Endothelial cell of umbilical vein (primary cell): ENCODE measurements around the gene TTC23L. TPM values are rescaled to one million over a fixed set of nuclear protein-coding genes. Genes with fewer than 3 reads are reported as not detected.

Experiments
- BruUV-seq: library from RNA; stranded (reverse); fragments of 400-500 nt; replicated peaks from 2 replicates; lab custom pipeline; 2021; lab: Mats Ljungman, UMichigan
- CTCF ChIA-PET: fragments of 300-600, 350-600 bp; sonication (Branson Sonifier 250); formaldehyde crosslinking; loops from one replicate; lab custom pipeline; 2021; ENCODE audit warnings: antibody characterized with exemption, inconsistent platforms; lab: Charles Lee
- POLR2A ChIA-PET: fragments of 300-600, 350-600 bp; sonication (Branson Sonifier 250); formaldehyde crosslinking; loops from one replicate; lab custom pipeline; 2021; ENCODE audit warnings: antibody characterized with exemption, inconsistent platforms; lab: Charles Lee
- DNase-seq: peaks from one replicate; pipeline ENCODE4 v3.0.0-alpha.2; 2011; ENCODE audit warnings: low read depth, low spot score
- FAIRE-seq: peaks from 2 replicates; lab custom pipeline; 2011; peaks lifted over from hg19 to GRCh38; lab: Jason Lieb, UNC
- H2AFZ ChIP-seq: 2 replicates; pipeline ENCODE4 v1.6.0; 2012; ENCODE audit warnings: low read depth, low read length, control low read depth, inconsistent platforms
- H3K27ac ChIP-seq: 2 replicates; pipeline ENCODE4 v1.5.1; 2011; ENCODE audit warnings: low read depth, mild to moderate bottlenecking, control low read depth, low read length, moderate library complexity; ENCODE audit not compliant: insufficient read depth
- H3K27me3 ChIP-seq, 2 experiments: 2 replicates each; pipeline versions ENCODE4 v1.6.0 to v1.6.1; 2011; ENCODE audit warnings: low read length in 2 of 2, mixed read lengths in 1 of 2; ENCODE audit not compliant: control insufficient read depth in 2 of 2, insufficient read depth in 2 of 2
- H3K36me3 ChIP-seq, 2 experiments: 2 replicates in 1 of 2; 3 replicates in 1 of 2; pipeline ENCODE4 v1.5.1; 2011; ENCODE audit warnings: low read length in 2 of 2, mild to moderate bottlenecking in 1 of 2, moderate library complexity in 1 of 2; ENCODE audit not compliant: control insufficient read depth in 2 of 2, insufficient read depth in 2 of 2; ENCODE audit errors: extremely low read depth in 1 of 2
- H3K4me1 ChIP-seq: 3 replicates; pipeline ENCODE4 v1.5.1; 2011; ENCODE audit warnings: mild to moderate bottlenecking, low read length; ENCODE audit not compliant: control insufficient read depth, insufficient read depth; ENCODE audit errors: extremely low read depth
- H3K4me2 ChIP-seq: 2 replicates; pipeline ENCODE4 v1.6.1; 2011; ENCODE audit warnings: low read length, control low read depth, mixed read lengths; ENCODE audit not compliant: insufficient read depth
- H3K4me3 ChIP-seq, 3 experiments: fragments of 200-600 bp in 1 of 3; sonication (generic), shearing (Covaris generic) in 1 of 3; replicated peaks in 1 of 3; 2 replicates each; pipeline ENCODE4 v1.5.1; 2011 to 2016; ENCODE audit warnings: control low read depth in 3 of 3, low read length in 3 of 3, mild to moderate bottlenecking in 2 of 3, inconsistent platforms in 1 of 3, low read depth in 1 of 3, moderate library complexity in 1 of 3; ENCODE audit not compliant: insufficient read depth in 1 of 3
- H3K79me2 ChIP-seq: 2 replicates; pipeline ENCODE4 v1.6.0; 2012; ENCODE audit warnings: low read length, inconsistent platforms; ENCODE audit not compliant: control insufficient read depth, insufficient read depth
- H3K9ac ChIP-seq: replicated peaks from 2 replicates; pipeline ENCODE3; 2011; ENCODE audit warnings: low read length, control low read depth; ENCODE audit not compliant: insufficient read depth; ENCODE audit errors: extremely low read depth
- H3K9me1 ChIP-seq: replicated peaks from 3 replicates; pipeline ENCODE4 v1.6.0; 2011; ENCODE audit warnings: mild to moderate bottlenecking, low read length; ENCODE audit not compliant: control insufficient read depth, insufficient read depth; ENCODE audit errors: extremely low read depth
- H3K9me3 ChIP-seq: replicated peaks from 2 replicates; pipeline ENCODE4 v1.5.1; 2012; ENCODE audit warnings: low read length, inconsistent platforms; ENCODE audit not compliant: control insufficient read depth, insufficient read depth
- H4K20me1 ChIP-seq: replicated peaks from 2 replicates; pipeline ENCODE3; 2011; ENCODE audit warnings: mild to moderate bottlenecking, low read length; ENCODE audit not compliant: control insufficient read depth, insufficient read depth; ENCODE audit errors: extremely low read depth
- EZH2 ChIP-seq: IDR thresholded peaks from 2 replicates; pipeline ENCODE4 v1.6.1; 2012; ENCODE audit warnings: borderline replicate concordance, low read depth, mild to moderate bottlenecking, moderate library complexity, low read length, inconsistent platforms; ENCODE audit not compliant: severe bottlenecking
- GATA2 ChIP-seq: IDR thresholded peaks from 2 replicates; pipeline ENCODE4 v1.7.0; 2011; ENCODE audit warnings: low read depth, mild to moderate bottlenecking, moderate library complexity, mixed read lengths, low read length; ENCODE audit not compliant: insufficient read length, insufficient read depth
- POLR2A ChIP-seq: IDR thresholded peaks from 2 replicates; pipeline ENCODE4 v1.6.1; 2012; ENCODE audit warnings: low read depth, mild to moderate bottlenecking, control low read depth, low read length
- POLR2AphosphoS5 ChIP-seq: IDR thresholded peaks from 2 replicates; pipeline ENCODE4 v1.6.1; 2012; ENCODE audit warnings: low read depth, mild to moderate bottlenecking, control low read depth, low read length, moderate library complexity; ENCODE audit not compliant: insufficient read depth
- dilution Hi-C: fragments of 300-500 bp; cut with MboI; formaldehyde crosslinking; loops from one replicate; pipeline ENCODE4 v1.15.0; 2019; ENCODE audit warnings: low sequenced_read_pairs; ENCODE audit not compliant: extremely low pct_ligation_motif_present
- intact Hi-C: fragments of 100-400 bp; cut with micrococcal nuclease; formaldehyde crosslinking; loops from one replicate; pipeline ENCODE4 v1.10.0; 2022
- polyA plus RNA-seq, 4 experiments: library from polyadenylated mRNA; depleted of rRNA in 3 of 4; stranded (reverse) in 3 of 4; unstranded in 1 of 4; fragments of >200 nt; gene quantifications; 2 replicates each; pipeline versions ENCODE4 v1.2.1 to v1.2.3, GENCODE V29; 2011 to 2012; ENCODE audit warnings: missing spikeins in 1 of 4
- total RNA-seq: library from RNA; stranded (reverse); gene quantifications from 2 replicates; pipeline ENCODE4 v1.2.3, GENCODE V29; 2021
- TF ChIP-seq, protein P1 (sequence below), 2 donors: IDR thresholded peaks; 1 replicate in 1 of 2; 2 replicates in 1 of 2; pipeline ENCODE4 v1.5.1; 2011; ENCODE audit warnings: low read length in 2 of 2, mild to moderate bottlenecking in 2 of 2, moderate library complexity in 2 of 2, control low read depth in 1 of 2, inconsistent platforms in 1 of 2, low read depth in 1 of 2; ENCODE audit not compliant: insufficient read depth in 1 of 2; ENCODE audit errors: extremely low read depth in 1 of 2

Gene TTC23L
- total and polyA plus RNA-seq, 2 donors (not counting 3 experiments of a cell fraction or from before 2014, with no cell fraction given), result not detected

DNA sequence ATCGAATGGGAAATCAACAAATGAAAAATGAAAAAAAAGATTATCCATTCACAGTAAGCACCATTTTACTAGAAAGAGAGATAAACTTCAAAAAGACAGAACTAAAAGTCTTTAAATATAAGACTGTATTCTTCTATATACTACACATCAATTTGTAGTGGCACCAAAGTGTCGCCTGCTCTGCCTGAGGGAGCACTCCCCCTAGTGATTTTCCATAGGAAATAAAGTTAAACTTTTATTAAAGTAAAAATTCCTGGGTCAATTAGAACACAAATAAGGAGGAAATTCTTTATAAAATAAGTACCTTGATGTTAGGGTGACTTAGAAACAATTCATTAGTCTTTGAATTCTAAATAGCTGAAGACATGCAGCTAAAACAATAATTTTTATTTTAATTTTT lies 66.6 kb downstream of the TTC23L start:
- Histone ChIP-seq H3K79me2 (no peaks in the 10 kb centered on the region), H3K27me3 (no peaks in the 10 kb centered on the region), H3K36me3 (no peaks in the 10 kb centered on the region), H4K20me1 (no peaks in the 10 kb centered on the region), H3K9me3 (no peaks in the 10 kb centered on the region), H3K9ac (no peak overlapping the region), H3K4me3 (no peak overlapping the region), H3K27ac (no peak overlapping the region), H3K4me1 (no peaks in the 10 kb centered on the region), H3K4me2 (no peak overlapping the region), H3K9me1 (no peaks in the 10 kb centered on the region), H2AFZ (no peak overlapping the region)
- DNase-seq, result peak; percentile 26
- no peak for TF ChIP-seq POLR2AphosphoS5
- TF ChIP-seq, protein P1, sequence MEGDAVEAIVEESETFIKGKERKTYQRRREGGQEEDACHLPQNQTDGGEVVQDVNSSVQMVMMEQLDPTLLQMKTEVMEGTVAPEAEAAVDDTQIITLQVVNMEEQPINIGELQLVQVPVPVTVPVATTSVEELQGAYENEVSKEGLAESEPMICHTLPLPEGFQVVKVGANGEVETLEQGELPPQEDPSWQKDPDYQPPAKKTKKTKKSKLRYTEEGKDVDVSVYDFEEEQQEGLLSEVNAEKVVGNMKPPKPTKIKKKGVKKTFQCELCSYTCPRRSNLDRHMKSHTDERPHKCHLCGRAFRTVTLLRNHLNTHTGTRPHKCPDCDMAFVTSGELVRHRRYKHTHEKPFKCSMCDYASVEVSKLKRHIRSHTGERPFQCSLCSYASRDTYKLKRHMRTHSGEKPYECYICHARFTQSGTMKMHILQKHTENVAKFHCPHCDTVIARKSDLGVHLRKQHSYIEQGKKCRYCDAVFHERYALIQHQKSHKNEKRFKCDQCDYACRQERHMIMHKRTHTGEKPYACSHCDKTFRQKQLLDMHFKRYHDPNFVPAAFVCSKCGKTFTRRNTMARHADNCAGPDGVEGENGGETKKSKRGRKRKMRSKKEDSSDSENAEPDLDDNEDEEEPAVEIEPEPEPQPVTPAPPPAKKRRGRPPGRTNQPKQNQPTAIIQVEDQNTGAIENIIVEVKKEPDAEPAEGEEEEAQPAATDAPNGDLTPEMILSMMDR (IDR thresholded peaks at IDR 0.05; ENCODE audit: extremely low read depth in 1 of 2, insufficient read depth in 1 of 2, low read depth in 1 of 2, low read length in 2 of 2), result peak; percentile 22 to 34
- intact Hi-C loops (no loop called here), dilution Hi-C loops (loop anchor here (25.0 kb wide), 1 partner anchor 418 kb away; no protein-coding TSS in a partner anchor)
- no TSS peak for BruUV-seq
- POLR2A ChIA-PET, result no interaction called here
- FAIRE-seq, result no peak
- CTCF ChIA-PET, result interaction anchor here (0.9 to 2.1 kb wide), 4 partner anchors 8 to 439 kb away, joined by 3 to 24 read pairs (median 6); no protein-coding TSS in a partner anchor

- peaks cover 0 to 3% of the 10 kb centered on the region in 2 experiments for H3K36me3 ChIP-seq
- BruUV-seq, result no TSS peak
- H4K20me1 ChIP-seq, result no peaks in the 10 kb centered on the region
- H3K9me3 ChIP-seq, result no peaks in the 10 kb centered on the region
- FAIRE-seq, result no peak
- dilution Hi-C loops, result loop anchor here (25.0 kb wide), 1 partner anchor 426 kb away; no protein-coding TSS in a partner anchor
- no peak overlapping the region for H3K9ac ChIP-seq
- no peaks in the 10 kb centered on the region for H3K9me1 ChIP-seq
- TF ChIP-seq POLR2A, result no peak
- TF ChIP-seq, protein P1 (IDR thresholded peaks at IDR 0.05; ENCODE audit: extremely low read depth in 1 of 2, insufficient read depth in 1 of 2, low read depth in 1 of 2, low read length in 2 of 2), result no peak
- no peak for TF ChIP-seq EZH2
- TF ChIP-seq POLR2AphosphoS5, result no peak
- TF ChIP-seq GATA2, result no peak
- POLR2A ChIA-PET, result no interaction called here
- no peaks in the 10 kb centered on the region for H3K27me3 ChIP-seq
- no peak overlapping the region for H3K27ac ChIP-seq
- peaks cover 44% of the 10 kb centered on the region for H3K79me2 ChIP-seq
- no peak for DNase-seq
- no peak overlapping the region for H3K4me3 ChIP-seq
- H3K4me2 ChIP-seq, result peak overlapping the region; percentile 92
- H3K4me1 ChIP-seq, result peaks cover 28% of the 10 kb centered on the region
- intact Hi-C loops, result no loop called here
- H2AFZ ChIP-seq, result no peak overlapping the region
- CTCF ChIA-PET, result no interaction called here
Observed at GRCh38 chr5:34913072-34913471, 74.1 kb downstream of the TTC23L start.
